Mucosa of stomach (tissue), 1 donor: ENCODE results near the gene CDK5R1.
"Not testable (repeated sequence)": the region's sequence is repeated elsewhere in the genome, so short reads cannot be mapped to it uniquely, and the experiment has no call there.

ENCODE experiments used
- H3K27me3 ChIP-seq: one replicate; pipeline ENCODE4 v1.7.0; 2013; ENCODE audit warnings: mild to moderate bottlenecking, low read length; ENCODE audit not compliant: control insufficient read depth, insufficient read depth
- H3K36me3 ChIP-seq: one replicate; pipeline ENCODE4 v1.7.0; 2013; ENCODE audit warnings: low read length; ENCODE audit not compliant: control insufficient read depth, insufficient read depth
- H3K4me1 ChIP-seq: one replicate; pipeline ENCODE4 v1.7.0; 2013; ENCODE audit warnings: mild to moderate bottlenecking, low read length; ENCODE audit not compliant: control insufficient read depth, insufficient read depth
- H3K4me3 ChIP-seq: one replicate; pipeline ENCODE4 v1.7.0; 2013; ENCODE audit warnings: low read length
- H3K9ac ChIP-seq: one replicate; pipeline ENCODE4 v1.7.0; 2013; ENCODE audit warnings: mild to moderate bottlenecking, low read length, moderate library complexity
- H3K9me3 ChIP-seq: one replicate; pipeline ENCODE4 v1.7.0; 2013; ENCODE audit warnings: mild to moderate bottlenecking, low read length, moderate library complexity; ENCODE audit not compliant: control insufficient read depth
- donor health status: Pancreatic carcinoma.

CDK5R1 gene

GRCh38 chr17:32486701-32487472 lies at the start of gene CDK5R1:
Gene CDK5R1 (plus strand): TSS chr17:32486993. CDS start chr17:32487621, 628 bp downstream.
- H3K4me3 ChIP-seq: no peak within 1 kb of the TSS
- H3K9me3 ChIP-seq: no peaks in the 10 kb centered on the region
- no peaks in the 10 kb centered on the region for H3K36me3 ChIP-seq
- H3K27me3 ChIP-seq: peaks cover 6% of the 10 kb centered on the region
- H3K9ac ChIP-seq: peak within 1 kb of the TSS; percentile 43
- H3K4me1 ChIP-seq: peaks cover 23% of the 10 kb centered on the region

DNA sequence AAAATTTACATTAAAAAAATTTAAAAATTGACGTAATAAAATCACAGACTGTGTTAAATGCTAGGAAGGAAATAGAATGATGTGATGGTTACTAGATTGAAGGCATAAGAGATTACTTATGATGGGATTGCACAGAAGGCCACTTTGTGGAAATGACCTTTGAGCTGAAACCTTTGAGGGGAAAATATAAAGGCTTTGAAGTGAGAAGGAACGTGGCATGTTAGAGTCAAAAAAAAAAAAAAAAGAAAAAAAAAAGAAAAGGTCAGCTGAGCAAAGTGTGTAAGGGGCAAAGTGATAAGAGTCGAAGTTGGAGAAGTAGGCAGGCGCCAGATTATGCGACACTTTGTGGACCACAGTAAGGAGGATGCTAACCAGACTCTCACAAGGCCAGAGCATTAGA lies 46.1 kb upstream of the CDK5R1 start:
- H3K4me1 ChIP-seq: no peaks in the 10 kb centered on the region
- no peaks in the 10 kb centered on the region for H3K27me3 ChIP-seq
- H3K36me3 ChIP-seq: no peaks in the 10 kb centered on the region
- H3K4me3 ChIP-seq: no peak overlapping the region
- H3K9ac ChIP-seq: no peak overlapping the region
- H3K9me3 ChIP-seq: no peaks in the 10 kb centered on the region

DNA sequence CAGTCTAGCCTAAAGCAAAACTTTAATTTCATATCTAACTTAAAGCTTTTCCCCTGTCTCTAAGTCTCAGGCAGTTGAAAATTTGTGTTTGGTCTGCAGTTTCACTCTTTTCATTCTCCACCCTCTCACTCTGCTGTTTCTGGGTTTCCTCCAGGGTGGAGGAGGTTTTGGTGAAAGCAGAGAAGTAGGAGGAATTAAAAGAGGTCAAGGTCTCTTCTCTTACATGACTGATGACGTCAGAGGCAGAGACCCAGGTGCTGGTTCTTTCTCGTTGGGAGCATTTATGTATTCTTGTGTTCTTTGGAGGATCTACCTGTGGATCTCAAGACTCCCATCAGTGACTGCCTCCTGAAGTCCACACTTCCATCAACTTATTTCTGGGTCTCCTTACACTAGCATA lies 44.9 kb upstream of the CDK5R1 start:
- H3K36me3 ChIP-seq: no peaks in the 10 kb centered on the region
- no peaks in the 10 kb centered on the region for H3K9me3 ChIP-seq
- no peak overlapping the region for H3K9ac ChIP-seq
- H3K27me3 ChIP-seq: no peaks in the 10 kb centered on the region
- H3K4me3 ChIP-seq: no peak overlapping the region
- no peaks in the 10 kb centered on the region for H3K4me1 ChIP-seq

GRCh38 chr17:32443827-32444300 lies 42.9 kb upstream of the CDK5R1 start:
- no peaks in the 10 kb centered on the region for H3K36me3 ChIP-seq
- H3K4me1 ChIP-seq: no peaks in the 10 kb centered on the region
- no peaks in the 10 kb centered on the region for H3K27me3 ChIP-seq
- H3K9ac ChIP-seq: peak overlapping the region; percentile 85
- no peaks in the 10 kb centered on the region for H3K9me3 ChIP-seq
- H3K4me3 ChIP-seq: peak overlapping the region; percentile 26

GRCh38 chr17:32444301-32445073 lies 42.3 kb upstream of the CDK5R1 start, which contains the start of gene PSMD11:
Gene PSMD11 (plus strand): TSS chr17:32444510. CDS start chr17:32444524, 14 bp downstream.
- Histone ChIP-seq H3K4me3 (peak within 1 kb of the TSS; percentile 26), H3K36me3 (no peaks in the 10 kb centered on the region), H3K9me3 (no peaks in the 10 kb centered on the region), H3K27me3 (no peaks in the 10 kb centered on the region), H3K9ac (peak within 1 kb of the TSS; percentile 85), H3K4me1 (no peaks in the 10 kb centered on the region)

DNA sequence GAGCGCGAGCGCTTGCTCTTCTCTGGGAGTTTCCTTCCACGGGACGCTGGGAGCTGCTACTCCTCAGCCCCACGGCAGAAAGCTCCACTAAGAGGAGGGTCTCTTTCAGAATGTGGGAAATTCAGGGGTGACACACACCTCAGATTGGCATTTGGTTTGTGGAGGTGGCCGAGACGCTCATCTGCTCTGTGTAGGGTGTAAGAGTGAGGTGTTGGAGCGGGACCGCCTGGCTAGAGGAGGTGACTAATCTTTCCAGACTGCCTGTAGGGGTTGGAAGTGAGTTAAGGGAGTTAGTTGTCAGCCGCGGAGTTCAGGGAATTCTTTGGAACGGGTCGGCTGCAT lies 41.7 kb upstream of the CDK5R1 start:
- H3K4me1 ChIP-seq: no peaks in the 10 kb centered on the region
- no peaks in the 10 kb centered on the region for H3K27me3 ChIP-seq
- H3K36me3 ChIP-seq: no peaks in the 10 kb centered on the region
- no peaks in the 10 kb centered on the region for H3K9me3 ChIP-seq
- H3K4me3 ChIP-seq: peak overlapping the region; percentile 26
- H3K9ac ChIP-seq: peak overlapping the region; percentile 85

DNA sequence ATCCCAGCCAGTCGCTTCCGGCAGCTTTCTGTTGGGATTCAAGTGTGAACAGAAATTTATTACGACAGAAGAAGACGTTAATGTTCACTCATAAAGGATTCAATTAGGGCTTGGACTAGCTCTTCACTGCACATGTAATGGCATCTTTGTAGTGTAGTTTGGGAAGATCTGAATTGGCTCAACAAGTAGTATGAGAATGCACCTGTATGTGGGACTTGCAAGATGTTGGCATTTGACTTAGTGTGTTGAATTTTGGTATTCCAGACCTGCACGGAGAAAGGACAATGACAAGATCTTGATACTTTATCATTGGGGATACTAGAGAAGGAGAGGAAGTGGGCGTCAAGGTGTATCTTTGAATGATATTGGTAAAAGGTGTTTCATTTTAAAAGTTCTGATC lies 41.3 kb upstream of the CDK5R1 start:
- peak overlapping the region; percentile 26 for H3K4me3 ChIP-seq
- no peaks in the 10 kb centered on the region for H3K9me3 ChIP-seq
- H3K27me3 ChIP-seq: no peaks in the 10 kb centered on the region
- no peaks in the 10 kb centered on the region for H3K36me3 ChIP-seq
- H3K4me1 ChIP-seq: no peaks in the 10 kb centered on the region
- peak overlapping the region; percentile 85 for H3K9ac ChIP-seq

GRCh38 chr17:32445971-32446370 lies 40.8 kb upstream of the CDK5R1 start:
- H3K27me3 ChIP-seq: no peaks in the 10 kb centered on the region
- no peak overlapping the region for H3K4me3 ChIP-seq
- no peaks in the 10 kb centered on the region for H3K9me3 ChIP-seq
- no peaks in the 10 kb centered on the region for H3K36me3 ChIP-seq
- no peaks in the 10 kb centered on the region for H3K4me1 ChIP-seq
- no peak overlapping the region for H3K9ac ChIP-seq

GRCh38 chr17:32446949-32447348 lies 39.8 kb upstream of the CDK5R1 start:
- Histone ChIP-seq H3K4me3 (no peak overlapping the region), H3K36me3 (no peaks in the 10 kb centered on the region), H3K4me1 (no peaks in the 10 kb centered on the region), H3K9me3 (no peaks in the 10 kb centered on the region), H3K9ac (no peak overlapping the region), H3K27me3 (no peaks in the 10 kb centered on the region)

DNA sequence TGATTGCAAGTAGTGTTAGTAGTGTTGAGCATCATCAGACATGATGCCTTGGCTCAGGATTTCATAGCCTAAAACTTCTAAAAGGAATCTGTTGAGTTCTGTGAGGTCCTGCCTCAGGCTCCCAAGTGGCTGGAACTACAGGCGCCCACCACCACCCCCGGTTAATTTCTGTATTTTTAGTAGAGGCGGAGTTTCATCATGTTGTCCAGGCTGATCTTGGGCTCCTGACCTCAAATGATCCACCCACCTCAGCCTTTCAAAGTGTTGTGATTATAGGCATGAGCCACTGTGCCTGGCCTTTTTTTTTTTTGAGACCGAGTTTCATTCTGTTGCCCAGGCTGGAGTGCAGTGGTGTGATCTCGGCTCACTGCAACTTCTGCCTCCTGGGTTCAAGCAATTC lies 36.8 kb upstream of the CDK5R1 start:
- Histone ChIP-seq H3K27me3 (no peaks in the 10 kb centered on the region), H3K9me3 (no peaks in the 10 kb centered on the region), H3K4me1 (no peaks in the 10 kb centered on the region), H3K4me3 (no peak overlapping the region), H3K36me3 (no peaks in the 10 kb centered on the region), H3K9ac (no peak overlapping the region)

- H3K4me1 ChIP-seq, H3K4me3 ChIP-seq, H3K36me3 ChIP-seq, H3K9me3 ChIP-seq, H3K9ac ChIP-seq, H3K27me3 ChIP-seq: not testable (repeated sequence)
These were observed 36.4 kb upstream of the CDK5R1 start for GRCh38 chr17:32450379-32450778.

DNA sequence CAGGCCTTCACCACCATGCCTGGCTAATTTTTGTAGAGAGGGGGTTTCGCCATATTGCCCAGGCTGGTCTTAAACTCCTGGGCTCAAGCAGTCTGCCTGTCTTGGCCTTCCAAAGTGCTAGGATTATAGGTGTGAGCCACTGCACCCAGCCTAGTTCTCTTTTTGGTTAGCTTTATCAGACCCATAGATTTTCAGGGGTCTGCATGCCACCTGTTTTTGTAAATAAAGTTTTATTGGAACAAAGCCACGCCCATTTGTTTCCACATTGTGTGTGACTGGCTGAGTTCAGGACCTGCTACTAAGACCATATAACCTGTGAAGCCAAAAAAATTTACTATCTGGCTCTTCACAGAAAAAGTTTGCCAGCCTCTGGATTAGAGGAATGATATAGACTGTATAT lies 34.9 kb upstream of the CDK5R1 start:
- Histone ChIP-seq H3K36me3 (no peaks in the 10 kb centered on the region), H3K9ac (no peak overlapping the region), H3K27me3 (no peaks in the 10 kb centered on the region), H3K4me1 (no peaks in the 10 kb centered on the region), H3K9me3 (no peaks in the 10 kb centered on the region), H3K4me3 (no peak overlapping the region)
